Gastroesophageal sphincter (tissue), 3 donors: ENCODE results near the gene NTNG2.

Experiments used
- CTCF ChIP-seq, 4 experiments: fragments of 200-600 bp in 2 of 4; fragments of 450-650 bp in 2 of 4; sonication (generic) in 1 of 4; IDR thresholded peaks; one replicate each; pipeline ENCODE4 v1.5.1; 2017 to 2019; ENCODE audit warnings: antibody characterized with exemption in 4 of 4, mild to moderate bottlenecking in 2 of 4, moderate library complexity in 2 of 4
- EP300 ChIP-seq: sonication (generic); formaldehyde crosslinking; IDR thresholded peaks from one replicate; pipeline ENCODE4 v1.6.1; 2017; ENCODE audit warnings: antibody characterized with exemption, mild to moderate bottlenecking
- POLR2A ChIP-seq, 2 donors: fragments of 450-650 bp; IDR thresholded peaks; one replicate each; pipeline ENCODE4 v1.6.1; 2017; ENCODE audit warnings: antibody characterized with exemption in 2 of 2, mild to moderate bottlenecking in 2 of 2, moderate library complexity in 1 of 2
- POLR2AphosphoS5 ChIP-seq: sonication (generic); formaldehyde crosslinking; IDR thresholded peaks from one replicate; pipeline ENCODE4 v1.6.1; 2017; ENCODE audit warnings: antibody characterized with exemption

- no peak for TF ChIP-seq POLR2AphosphoS5
- TF ChIP-seq CTCF (IDR thresholded peaks at IDR 0.05): no peak
- no peak for TF ChIP-seq POLR2A (IDR thresholded peaks at IDR 0.05)
- no peak for TF ChIP-seq EP300
These were observed 44.2 kb upstream of the NTNG2 start for GRCh38 chr9:132117694-132118093.
